CD14-positive monocyte (primary cell): ENCODE measurements around the gene CNTD1. TPM values are rescaled to one million over a fixed set of nuclear protein-coding genes. Genes with fewer than 3 reads are reported as not detected.

Experiments used
- DNase-seq, 3 donors: peaks; one replicate each; pipeline ENCODE4 v3.0.0-alpha.2; 2011 to 2022
- H2AFZ ChIP-seq: 2 replicates; pipeline ENCODE4 v1.6.0; 2012; ENCODE audit warnings: mild to moderate bottlenecking, low read depth, low read length, inconsistent platforms; ENCODE audit not compliant: insufficient read depth, poor library complexity, severe bottlenecking
- H3K27ac ChIP-seq, 2 donors: 1 replicate in 1 of 2; 2 replicates in 1 of 2; pipeline ENCODE4 v1.5.1; 2012 to 2013; ENCODE audit warnings: low read length in 2 of 2, control low read depth in 1 of 2, inconsistent platforms in 1 of 2, low read depth in 1 of 2, mild to moderate bottlenecking in 1 of 2
- H3K27me3 ChIP-seq, 2 donors: one replicate each; pipeline versions ENCODE4 v1.6.0 to v1.6.1; 2011 to 2013; ENCODE audit warnings: low read length in 2 of 2; ENCODE audit not compliant: control insufficient read depth in 2 of 2, insufficient read depth in 2 of 2
- H3K36me3 ChIP-seq, 2 donors: replicated peaks in 1 of 2; 1 replicate in 1 of 2; 2 replicates in 1 of 2; pipeline versions ENCODE4 v1.5.1 to v1.6.1; 2012 to 2013; ENCODE audit warnings: low read length in 2 of 2, control low read depth in 1 of 2, inconsistent platforms in 1 of 2, mild to moderate bottlenecking in 1 of 2; ENCODE audit not compliant: insufficient read depth in 2 of 2, control insufficient read depth in 1 of 2
- H3K4me1 ChIP-seq, 2 donors: 1 replicate in 1 of 2; 2 replicates in 1 of 2; pipeline versions ENCODE4 v1.5.1 to v1.6.1; 2012 to 2013; ENCODE audit warnings: low read length in 2 of 2, control low read depth in 1 of 2, inconsistent platforms in 1 of 2, mild to moderate bottlenecking in 1 of 2, moderate library complexity in 1 of 2; ENCODE audit not compliant: insufficient read depth in 2 of 2, control insufficient read depth in 1 of 2
- H3K4me2 ChIP-seq: replicated peaks from 2 replicates; pipeline ENCODE3; 2012; ENCODE audit warnings: low read length, moderate library complexity, mild to moderate bottlenecking; ENCODE audit not compliant: poor library complexity, severe bottlenecking; ENCODE audit errors: extremely low read depth
- H3K4me3 ChIP-seq, 3 experiments: fragments of 200-600 bp in 1 of 3; sonication (generic) in 1 of 3; replicated peaks in 1 of 3; 1 replicate in 2 of 3; 2 replicates in 1 of 3; pipeline ENCODE4 v1.5.1; 2011 to 2013; ENCODE audit warnings: low read length in 3 of 3, mild to moderate bottlenecking in 3 of 3, control low read depth in 2 of 3, low read depth in 2 of 3, inconsistent platforms in 1 of 3, moderate library complexity in 1 of 3
- H3K79me2 ChIP-seq: 2 replicates; pipeline ENCODE4 v1.6.0; 2012; ENCODE audit warnings: mild to moderate bottlenecking, control low read depth, inconsistent platforms, low read length, moderate library complexity; ENCODE audit not compliant: insufficient read depth
- H3K9ac ChIP-seq: 2 replicates; pipeline ENCODE4 v1.6.0; 2017; ENCODE audit warnings: low read length, mild to moderate bottlenecking; ENCODE audit not compliant: insufficient read depth, poor library complexity, severe bottlenecking
- H3K9me3 ChIP-seq, 2 donors: replicated peaks in 1 of 2; 1 replicate in 1 of 2; 2 replicates in 1 of 2; pipeline versions ENCODE4 v1.5.1 to v1.6.1; 2012 to 2013; ENCODE audit warnings: low read length in 2 of 2, control low read depth in 1 of 2; ENCODE audit not compliant: control insufficient read depth in 1 of 2, insufficient read depth in 1 of 2
- H4K20me1 ChIP-seq: 2 replicates; pipeline ENCODE4 v1.6.0; 2012; ENCODE audit warnings: mild to moderate bottlenecking, low read length, control low read depth, moderate library complexity; ENCODE audit not compliant: insufficient read depth
- H3K27ac Mint-ChIP-seq, 7 donors: one replicate each; pipeline ENCODE4 v1.8.0; 2020; ENCODE audit warnings: mild to moderate bottlenecking in 7 of 7, mixed read lengths in 7 of 7, moderate library complexity in 6 of 7, inconsistent platforms in 2 of 7
- H3K27me3 Mint-ChIP-seq, 3 donors: one replicate each; pipeline ENCODE4 v1.8.0; 2021 to 2022; ENCODE audit warnings: low read depth in 3 of 3, mild to moderate bottlenecking in 3 of 3, mixed read lengths in 3 of 3, moderate library complexity in 3 of 3, inconsistent platforms in 1 of 3
- H3K36me3 Mint-ChIP-seq, 2 donors: one replicate each; pipeline ENCODE4 v1.8.0; 2020; ENCODE audit warnings: mixed read lengths in 2 of 2, inconsistent platforms in 1 of 2, mild to moderate bottlenecking in 1 of 2
- H3K4me1 Mint-ChIP-seq: one replicate; pipeline ENCODE4 v1.8.0; 2020; ENCODE audit warnings: mild to moderate bottlenecking, mixed read lengths
- H3K4me3 Mint-ChIP-seq, 2 donors: one replicate each; pipeline ENCODE4 v1.8.0; 2020; ENCODE audit warnings: mild to moderate bottlenecking in 2 of 2, mixed read lengths in 2 of 2, moderate library complexity in 1 of 2
- H3K9me3 Mint-ChIP-seq, 7 donors: one replicate each; pipeline ENCODE4 v1.8.0; 2020 to 2022; ENCODE audit warnings: mixed read lengths in 7 of 7, mild to moderate bottlenecking in 6 of 7, moderate library complexity in 6 of 7, inconsistent platforms in 2 of 7
- WGBS: methylation state at CpG from one replicate; pipeline ENCODE4 v1.1.5; 2013; ENCODE audit warnings: missing lambda C conversion rate; ENCODE audit not compliant: insufficient coverage; 5-methylcytosine and 5-hydroxymethylcytosine counted together
- intact Hi-C, 2 donors: fragments of 100-400 bp; cut with micrococcal nuclease; formaldehyde crosslinking; loops; one replicate each; pipeline versions ENCODE4 v1.15.0 to v1.15.1; 2023
- polyA plus RNA-seq, 3 donors: library from polyadenylated mRNA; depleted of rRNA in 1 of 3; unstranded in 2 of 3; stranded (reverse) in 1 of 3; fragments of 300-500 nt in 2 of 3; fragments of >200 nt in 1 of 3; fragmentation: Illumina TruSeq in 2 of 3; gene quantifications; 1 replicate in 2 of 3; 2 replicates in 1 of 3; pipeline ENCODE4 v1.2.3, GENCODE V29; 2012 to 2021
- TF ChIP-seq, protein P1 (sequence below): fragments of 200-600 bp; IDR thresholded peaks from one replicate; pipeline ENCODE4 v1.8.0; 2022; ENCODE audit warnings: antibody characterized with exemption, mild to moderate bottlenecking

Gene CNTD1
- polyA plus RNA-seq, 3 donors: not detected

DNA sequence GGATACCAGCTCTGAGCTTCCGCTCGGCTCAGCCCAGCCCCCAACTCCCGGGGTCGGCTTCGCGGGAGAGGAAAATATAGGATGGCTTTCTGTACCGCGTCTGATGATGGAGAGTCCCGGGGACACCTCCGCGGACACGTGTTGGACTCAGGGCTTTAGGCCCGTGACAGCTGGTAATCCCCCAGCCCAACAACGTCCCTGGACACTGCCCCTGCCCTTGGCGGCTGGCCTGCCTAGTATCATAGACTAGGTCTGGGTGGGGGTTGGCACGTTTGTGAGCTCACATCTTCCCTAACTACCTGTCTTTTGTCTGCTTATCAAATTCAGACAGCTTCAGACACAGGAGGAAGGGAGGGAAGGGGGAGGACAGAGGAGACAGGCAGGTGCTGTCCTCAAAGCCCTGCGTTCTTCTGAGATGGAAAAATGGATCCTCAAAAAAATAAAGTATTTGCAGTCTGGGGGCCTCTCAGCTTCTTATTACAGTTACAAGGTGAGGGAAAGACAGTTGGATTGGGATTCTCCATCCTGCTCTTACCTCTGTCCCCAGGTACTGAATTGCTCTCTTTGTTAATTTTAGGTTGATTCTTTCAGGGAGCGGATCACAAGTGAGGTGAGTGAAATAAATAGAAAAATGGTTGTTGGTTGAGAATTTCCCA, 35.2 kb downstream of the CNTD1 start:
- peaks cover 24% of the 10 kb centered on the region for H3K4me1 Mint-ChIP-seq
- H3K27ac Mint-ChIP-seq: peak overlapping the region; percentile 94 to 99 (median 97)
- H3K4me3 ChIP-seq: peak overlapping the region; percentile 51 to 91 (median 84)
- intact Hi-C loops: loop anchor here in 1 of 2 donors (5.0 kb wide), 1 partner anchor 338 kb away; the partner anchor contains the start of gene NBR1
- H3K9me3 ChIP-seq: no peaks in the 10 kb centered on the region
- H3K36me3 ChIP-seq: peaks cover 26 to 32% of the 10 kb centered on the region in 2 donors
- H3K4me2 ChIP-seq: peak overlapping the region; percentile 88
- peak overlapping the region; percentile 82 to 94 for H3K27ac ChIP-seq
- peak overlapping the region; percentile 94 for H3K9ac ChIP-seq
- H3K79me2 ChIP-seq: peaks cover 34% of the 10 kb centered on the region
- H3K36me3 Mint-ChIP-seq: peaks cover 28% of the 10 kb centered on the region in 2 donors
- peak in 1 of 3 donors; percentile 56 for DNase-seq
- H3K4me1 ChIP-seq: peaks cover 24 to 32% of the 10 kb centered on the region in 2 donors
- TF ChIP-seq, protein P1, sequence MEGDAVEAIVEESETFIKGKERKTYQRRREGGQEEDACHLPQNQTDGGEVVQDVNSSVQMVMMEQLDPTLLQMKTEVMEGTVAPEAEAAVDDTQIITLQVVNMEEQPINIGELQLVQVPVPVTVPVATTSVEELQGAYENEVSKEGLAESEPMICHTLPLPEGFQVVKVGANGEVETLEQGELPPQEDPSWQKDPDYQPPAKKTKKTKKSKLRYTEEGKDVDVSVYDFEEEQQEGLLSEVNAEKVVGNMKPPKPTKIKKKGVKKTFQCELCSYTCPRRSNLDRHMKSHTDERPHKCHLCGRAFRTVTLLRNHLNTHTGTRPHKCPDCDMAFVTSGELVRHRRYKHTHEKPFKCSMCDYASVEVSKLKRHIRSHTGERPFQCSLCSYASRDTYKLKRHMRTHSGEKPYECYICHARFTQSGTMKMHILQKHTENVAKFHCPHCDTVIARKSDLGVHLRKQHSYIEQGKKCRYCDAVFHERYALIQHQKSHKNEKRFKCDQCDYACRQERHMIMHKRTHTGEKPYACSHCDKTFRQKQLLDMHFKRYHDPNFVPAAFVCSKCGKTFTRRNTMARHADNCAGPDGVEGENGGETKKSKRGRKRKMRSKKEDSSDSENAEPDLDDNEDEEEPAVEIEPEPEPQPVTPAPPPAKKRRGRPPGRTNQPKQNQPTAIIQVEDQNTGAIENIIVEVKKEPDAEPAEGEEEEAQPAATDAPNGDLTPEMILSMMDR: no peak
- peak overlapping the region; percentile 90 for H2AFZ ChIP-seq
- peaks cover 2 to 8% (median 6%) of the 10 kb centered on the region in 3 donors for H3K27me3 Mint-ChIP-seq
- WGBS: 0% methylated on average over 8 of the region's 18 CpGs
- H3K9me3 Mint-ChIP-seq: peaks cover 0 to 2% (median 0%) of the 10 kb centered on the region in 7 donors
- peaks cover 17% of the 10 kb centered on the region for H4K20me1 ChIP-seq
- H3K27me3 ChIP-seq: no peaks in the 10 kb centered on the region
- peak overlapping the region; percentile 95 to 96 for H3K4me3 Mint-ChIP-seq

DNA sequence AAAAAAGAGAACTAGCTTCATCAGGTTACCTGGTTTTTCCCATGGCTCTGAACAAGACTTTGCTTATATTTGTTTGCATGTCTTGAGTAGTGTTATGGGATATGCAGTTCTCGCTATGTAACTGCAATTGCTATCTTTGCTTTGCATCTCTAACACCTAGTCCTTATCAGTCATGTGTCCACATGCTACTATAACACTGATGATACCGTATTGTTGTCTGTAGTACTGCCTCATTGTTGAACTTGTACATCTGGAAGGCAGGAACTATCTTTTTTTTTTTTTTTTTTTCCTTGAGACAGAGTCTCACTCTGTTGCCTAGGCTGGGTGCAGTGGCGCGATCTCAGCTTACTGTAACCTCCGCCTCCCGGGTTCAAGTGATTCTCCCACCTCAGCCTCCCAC, 37.1 kb downstream of the CNTD1 start:
- no peak overlapping the region for H3K4me3 Mint-ChIP-seq
- TF ChIP-seq, protein P1: no peak
- no peak overlapping the region for H3K4me3 ChIP-seq
- H3K36me3 ChIP-seq: peaks cover 43 to 50% of the 10 kb centered on the region in 2 donors
- intact Hi-C loops: no loop called here
- peaks cover 0 to 4% (median 2%) of the 10 kb centered on the region in 3 donors for H3K27me3 Mint-ChIP-seq
- peaks cover 34% of the 10 kb centered on the region for H3K79me2 ChIP-seq
- peaks cover 24% of the 10 kb centered on the region for H3K4me1 Mint-ChIP-seq
- no peak overlapping the region for H2AFZ ChIP-seq
- peak overlapping the region in 1 of 2 donors; percentile 26 for H3K27ac ChIP-seq
- H3K9me3 ChIP-seq: no peaks in the 10 kb centered on the region
- H3K9me3 Mint-ChIP-seq: peaks cover 0 to 2% (median 0%) of the 10 kb centered on the region in 7 donors
- no peak overlapping the region for H3K4me2 ChIP-seq
- peaks cover 20% of the 10 kb centered on the region for H4K20me1 ChIP-seq
- H3K36me3 Mint-ChIP-seq: peaks cover 43 to 46% of the 10 kb centered on the region in 2 donors
- H3K27me3 ChIP-seq: no peaks in the 10 kb centered on the region
- peak in 1 of 3 donors; percentile 21 for DNase-seq
- H3K9ac ChIP-seq: no peak overlapping the region
- H3K27ac Mint-ChIP-seq: peak overlapping the region in 4 of 7 donors; percentile 56 to 82 (median 70)
- 97% methylated on average over 5 of the region's 6 CpGs for WGBS
- H3K4me1 ChIP-seq: peaks cover 24 to 32% of the 10 kb centered on the region in 2 donors
